ENCODE results near the gene OVOL1.

OVOL1 gene

DNA sequence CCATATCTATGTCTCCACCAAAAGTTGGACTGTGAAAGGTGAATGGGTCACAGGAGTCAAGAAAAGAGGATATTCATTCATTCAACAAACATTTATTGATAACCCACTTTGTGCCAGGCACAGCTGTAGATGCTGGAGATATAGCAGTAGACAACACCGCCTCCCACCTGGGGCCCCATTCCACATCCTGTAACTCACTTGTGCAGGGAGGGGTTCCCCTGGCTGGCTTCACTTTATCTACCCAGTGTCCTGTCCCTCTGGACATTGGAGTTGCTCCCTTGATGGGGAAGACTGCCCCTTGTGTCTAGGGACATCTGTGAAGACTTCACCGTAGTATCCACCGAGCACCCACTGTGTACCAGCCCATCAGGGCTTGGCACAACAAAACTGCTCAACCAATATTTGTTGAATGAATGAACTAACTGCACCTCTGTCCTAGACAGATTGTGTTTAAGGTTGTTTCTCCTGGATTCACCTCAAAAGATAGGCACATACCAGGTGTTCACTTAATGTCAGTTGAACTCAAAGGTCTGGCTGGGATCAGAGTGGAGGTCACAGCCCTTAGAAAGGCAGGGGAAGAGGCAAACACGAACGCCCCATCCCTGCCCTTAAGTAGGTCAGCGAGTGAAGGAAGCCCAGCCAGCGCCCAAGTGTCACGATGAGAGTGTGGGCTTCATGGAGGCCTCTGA, 1.4 kb upstream of the OVOL1 start:
- Histone ChIP-seq H3K27ac (ENCODE audit: low read depth, low read length) (no peak overlapping the region), H2AFZ (ENCODE audit: low read length, unreplicated experiment) (no peak overlapping the region), H3K36me3 (ENCODE audit: insufficient read depth, low read length) (no peaks in the 10 kb centered on the region), H3K79me2 (ENCODE audit: control insufficient read depth, insufficient read depth, low read length, unreplicated experiment) (no peaks in the 10 kb centered on the region), H3K27me3 (ENCODE audit: insufficient read depth, low read length) (peaks cover 44% of the 10 kb centered on the region), H3K4me1 (ENCODE audit: control insufficient read depth, insufficient read depth, low read length, unreplicated experiment) (peaks cover 4% of the 10 kb centered on the region), H3K4me3 (ENCODE audit: low read depth, low read length) (no peak overlapping the region)

DNA sequence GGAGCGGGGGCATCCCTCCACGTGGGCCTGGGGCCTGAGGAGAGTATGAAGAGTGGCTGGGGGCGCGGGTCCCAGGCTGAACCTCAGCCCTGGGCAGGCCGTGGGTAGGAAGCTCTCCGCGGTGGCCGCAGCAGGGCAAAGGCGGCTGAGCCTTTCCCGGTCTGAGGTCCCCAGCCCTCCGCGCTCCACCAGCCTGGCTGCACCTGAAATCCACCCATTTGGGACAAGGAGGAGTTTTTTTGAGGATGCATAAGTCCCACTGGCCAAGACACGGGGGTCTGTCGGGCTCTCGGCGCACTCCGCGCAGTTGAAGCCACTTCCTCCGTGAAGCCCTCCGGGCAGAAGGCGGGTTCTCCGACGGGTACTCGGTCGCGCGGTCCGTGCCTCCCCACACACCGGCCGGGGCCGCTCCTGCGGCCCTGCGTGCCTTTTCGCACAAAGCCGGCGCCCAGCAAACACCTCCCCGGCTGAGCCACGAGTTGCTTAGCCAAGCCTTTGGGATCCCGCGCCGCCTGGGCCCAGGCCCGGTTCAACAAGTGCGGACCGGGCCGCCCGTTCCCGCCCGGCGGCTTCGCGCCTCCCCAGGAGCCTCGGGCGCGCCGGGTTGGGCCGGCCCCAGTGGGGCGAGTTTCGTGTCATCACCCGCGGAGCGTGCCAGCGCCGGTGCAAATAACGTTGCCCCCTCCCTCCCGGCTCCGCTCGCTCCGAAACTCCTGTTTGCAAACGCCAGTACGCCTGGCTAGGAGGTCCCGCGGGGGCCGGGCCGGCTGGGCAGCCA, 666 bp upstream of the OVOL1 start:
- no peak overlapping the region for H2AFZ ChIP-seq (ENCODE audit: low read length, unreplicated experiment)
- H3K4me1 ChIP-seq (ENCODE audit: control insufficient read depth, insufficient read depth, low read length, unreplicated experiment), result peaks cover 4% of the 10 kb centered on the region
- H3K4me3 ChIP-seq (ENCODE audit: low read depth, low read length), result no peak overlapping the region
- H3K27ac ChIP-seq (ENCODE audit: low read depth, low read length), result no peak overlapping the region
- no peaks in the 10 kb centered on the region for H3K36me3 ChIP-seq (ENCODE audit: insufficient read depth, low read length)
- H3K79me2 ChIP-seq (ENCODE audit: control insufficient read depth, insufficient read depth, low read length, unreplicated experiment), result no peaks in the 10 kb centered on the region
- peaks cover 44% of the 10 kb centered on the region for H3K27me3 ChIP-seq (ENCODE audit: insufficient read depth, low read length)

- peaks cover 44% of the 10 kb centered on the region for H3K27me3 ChIP-seq (ENCODE audit: insufficient read depth, low read length)
These were observed 1.1 kb downstream of the OVOL1 start for GRCh38 chr11:65787649-65788622.

DNA sequence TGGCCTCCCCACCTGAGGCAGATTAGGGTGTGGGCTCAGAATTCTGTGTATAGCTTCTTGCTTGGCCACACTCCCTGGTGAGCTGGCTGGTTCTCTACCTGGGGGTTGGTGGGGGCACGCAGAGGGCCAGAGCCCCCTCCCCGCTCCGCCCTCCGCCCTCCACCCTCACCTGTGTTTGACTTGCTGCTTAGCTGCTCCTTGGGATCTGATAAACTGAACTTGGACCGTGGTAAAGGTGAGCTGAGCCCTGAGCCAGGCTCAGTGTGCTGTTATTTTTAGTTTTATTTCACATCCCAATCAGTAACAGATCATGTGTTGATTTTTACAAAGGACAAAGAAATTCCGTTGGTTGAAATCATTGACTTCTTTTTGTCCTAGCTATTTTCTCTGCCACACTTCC, 2.0 kb downstream of the OVOL1 start:
- no peak overlapping the region for H3K27ac ChIP-seq (ENCODE audit: low read depth, low read length)
- peaks cover 4% of the 10 kb centered on the region for H3K4me1 ChIP-seq (ENCODE audit: control insufficient read depth, insufficient read depth, low read length, unreplicated experiment)
- no peak overlapping the region for H3K4me3 ChIP-seq (ENCODE audit: low read depth, low read length)
- H3K79me2 ChIP-seq (ENCODE audit: control insufficient read depth, insufficient read depth, low read length, unreplicated experiment), result no peaks in the 10 kb centered on the region
- peaks cover 44% of the 10 kb centered on the region for H3K27me3 ChIP-seq (ENCODE audit: insufficient read depth, low read length)
- no peaks in the 10 kb centered on the region for H3K36me3 ChIP-seq (ENCODE audit: insufficient read depth, low read length)
- no peak overlapping the region for H2AFZ ChIP-seq (ENCODE audit: low read length, unreplicated experiment)

More at GRCh38 chr11:65787649-65788622, 1.1 kb downstream of the OVOL1 start:
- H3K36me3 ChIP-seq (ENCODE audit: insufficient read depth, low read length), result no peaks in the 10 kb centered on the region
- no peaks in the 10 kb centered on the region for H3K79me2 ChIP-seq (ENCODE audit: control insufficient read depth, insufficient read depth, low read length, unreplicated experiment)
- no peak overlapping the region for H3K27ac ChIP-seq (ENCODE audit: low read depth, low read length)
- peaks cover 4% of the 10 kb centered on the region for H3K4me1 ChIP-seq (ENCODE audit: control insufficient read depth, insufficient read depth, low read length, unreplicated experiment)
- no peak overlapping the region for H3K4me3 ChIP-seq (ENCODE audit: low read depth, low read length)
- H2AFZ ChIP-seq (ENCODE audit: low read length, unreplicated experiment), result no peak overlapping the region

DNA sequence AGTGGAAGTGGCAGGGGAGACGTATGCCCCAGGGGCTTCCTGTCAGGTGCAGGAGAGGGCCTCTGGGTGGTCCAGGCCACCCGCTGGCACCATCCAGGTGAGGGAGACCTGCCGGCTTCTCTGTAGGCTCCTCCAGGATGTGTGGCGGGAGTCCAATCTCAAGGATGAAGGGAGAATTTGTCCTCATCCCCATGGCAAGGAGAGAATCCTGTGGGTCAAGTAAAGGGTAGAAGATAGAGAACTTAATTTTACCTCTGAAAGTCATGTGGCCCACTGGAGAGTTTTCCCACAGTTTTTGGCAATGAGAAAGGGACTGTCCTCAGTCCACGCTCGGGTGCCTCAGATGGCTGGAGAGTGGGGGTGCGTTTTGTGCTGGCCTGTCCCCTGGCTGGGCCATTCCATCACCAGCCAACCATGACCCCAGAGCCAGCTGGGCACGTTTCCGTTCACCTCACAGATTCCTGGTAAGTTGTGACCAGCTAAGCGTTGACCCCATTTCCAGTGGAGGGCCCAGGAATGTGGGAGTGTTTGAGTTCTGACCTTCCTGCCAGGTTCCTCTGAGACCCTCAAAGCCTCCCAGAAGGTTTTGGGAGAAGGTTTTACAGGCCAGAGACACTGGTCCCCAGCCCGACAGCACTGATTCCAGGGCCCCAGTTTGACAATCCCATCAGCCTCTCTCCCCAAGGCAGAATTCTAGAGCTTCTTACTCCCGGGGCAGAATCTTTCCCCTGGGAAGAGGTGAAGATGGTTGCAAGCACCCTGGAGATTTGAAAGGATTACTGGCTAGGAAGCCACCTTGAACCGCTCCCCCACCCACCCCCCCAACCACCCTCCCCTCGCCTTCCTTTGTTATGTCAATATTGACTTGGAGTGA, 2.6 kb downstream of the OVOL1 start:
- Histone ChIP-seq H3K27me3 (ENCODE audit: insufficient read depth, low read length) (peaks cover 44% of the 10 kb centered on the region), H3K4me3 (ENCODE audit: low read depth, low read length) (no peak overlapping the region), H3K79me2 (ENCODE audit: control insufficient read depth, insufficient read depth, low read length, unreplicated experiment) (no peaks in the 10 kb centered on the region), H3K27ac (ENCODE audit: low read depth, low read length) (no peak overlapping the region), H3K4me1 (ENCODE audit: control insufficient read depth, insufficient read depth, low read length, unreplicated experiment) (peaks cover 4% of the 10 kb centered on the region), H3K36me3 (ENCODE audit: insufficient read depth, low read length) (no peaks in the 10 kb centered on the region), H2AFZ (ENCODE audit: low read length, unreplicated experiment) (no peak overlapping the region)

GRCh38 chr11:65790104-65790901, 3.4 kb downstream of the OVOL1 start:
- no peaks in the 10 kb centered on the region for H3K79me2 ChIP-seq (ENCODE audit: control insufficient read depth, insufficient read depth, low read length, unreplicated experiment)
- peaks cover 4% of the 10 kb centered on the region for H3K4me1 ChIP-seq (ENCODE audit: control insufficient read depth, insufficient read depth, low read length, unreplicated experiment)
- no peak overlapping the region for H3K4me3 ChIP-seq (ENCODE audit: low read depth, low read length)
- no peak overlapping the region for H3K27ac ChIP-seq (ENCODE audit: low read depth, low read length)
- no peak overlapping the region for H2AFZ ChIP-seq (ENCODE audit: low read length, unreplicated experiment)
- H3K27me3 ChIP-seq (ENCODE audit: insufficient read depth, low read length), result peaks cover 41% of the 10 kb centered on the region
- no peaks in the 10 kb centered on the region for H3K36me3 ChIP-seq (ENCODE audit: insufficient read depth, low read length)

DNA sequence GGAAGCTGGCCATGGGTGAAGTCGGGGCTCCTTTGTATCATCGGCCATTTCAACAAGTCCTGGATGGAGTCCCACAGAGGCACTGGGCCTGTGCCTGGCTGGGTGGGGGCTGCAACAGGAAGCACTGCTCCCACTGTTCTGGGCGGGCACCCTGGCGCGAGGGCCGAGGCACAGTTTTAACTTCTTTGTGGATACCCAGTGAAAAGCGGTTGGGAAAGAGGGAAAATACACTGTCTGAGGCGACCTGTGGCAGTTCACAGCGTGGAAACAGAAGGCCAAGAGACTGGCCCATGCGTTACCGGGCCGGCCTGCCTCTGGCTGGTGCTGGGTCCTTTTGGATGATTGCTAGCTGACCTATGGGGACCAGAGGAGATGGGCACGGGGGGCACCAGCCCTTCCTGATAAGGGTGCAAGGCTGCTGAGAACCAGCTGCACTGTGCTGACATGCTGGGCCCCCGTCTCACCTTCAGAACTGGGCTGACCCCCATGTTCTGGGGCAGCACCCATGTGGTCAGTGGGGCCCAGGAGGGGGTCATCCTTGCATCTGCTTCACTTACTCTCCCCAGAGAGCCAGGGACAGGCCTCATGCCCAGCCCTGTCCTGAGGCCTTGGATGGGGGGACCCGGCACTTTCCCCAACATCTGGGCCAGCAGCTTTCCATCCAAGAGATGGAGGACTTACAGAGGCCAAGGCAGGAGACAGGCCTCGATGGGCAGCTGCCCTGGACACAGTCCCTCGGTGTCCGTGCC, 4.2 kb downstream of the OVOL1 start:
- H3K79me2 ChIP-seq (ENCODE audit: control insufficient read depth, insufficient read depth, low read length, unreplicated experiment), result no peaks in the 10 kb centered on the region
- H2AFZ ChIP-seq (ENCODE audit: low read length, unreplicated experiment), result no peak overlapping the region
- peaks cover 33% of the 10 kb centered on the region for H3K27me3 ChIP-seq (ENCODE audit: insufficient read depth, low read length)
- no peak overlapping the region for H3K4me3 ChIP-seq (ENCODE audit: low read depth, low read length)
- H3K27ac ChIP-seq (ENCODE audit: low read depth, low read length), result no peak overlapping the region
- no peaks in the 10 kb centered on the region for H3K36me3 ChIP-seq (ENCODE audit: insufficient read depth, low read length)
- peaks cover 4% of the 10 kb centered on the region for H3K4me1 ChIP-seq (ENCODE audit: control insufficient read depth, insufficient read depth, low read length, unreplicated experiment)

DNA sequence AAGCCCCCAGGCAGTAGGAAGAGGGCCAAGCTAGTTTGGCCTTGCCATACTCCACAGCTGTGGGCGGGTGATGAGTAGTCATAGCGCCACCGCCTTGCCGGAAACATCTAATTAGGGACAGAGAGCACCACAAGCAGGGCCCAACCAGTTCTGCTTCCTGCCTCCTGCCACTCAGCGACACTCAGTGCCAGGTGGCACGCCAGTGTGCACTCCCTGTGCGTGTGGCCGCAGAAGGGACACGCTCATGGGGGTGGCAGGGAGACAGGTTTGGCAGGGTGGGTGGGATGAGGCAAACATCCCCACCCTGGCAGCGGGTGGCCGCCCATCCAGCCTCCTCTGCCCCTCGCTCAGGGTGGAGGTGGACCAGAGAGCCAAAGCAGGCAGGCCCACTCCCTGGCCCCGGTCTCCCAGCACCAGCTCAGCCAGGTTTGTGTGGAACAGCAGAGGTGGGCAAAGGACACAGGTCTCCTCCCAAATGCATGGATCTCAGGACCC, 4.9 kb downstream of the OVOL1 start:
- H3K4me3 ChIP-seq (ENCODE audit: low read depth, low read length), result no peak overlapping the region
- H3K27ac ChIP-seq (ENCODE audit: low read depth, low read length), result no peak overlapping the region
- peaks cover 4% of the 10 kb centered on the region for H3K4me1 ChIP-seq (ENCODE audit: control insufficient read depth, insufficient read depth, low read length, unreplicated experiment)
- no peaks in the 10 kb centered on the region for H3K79me2 ChIP-seq (ENCODE audit: control insufficient read depth, insufficient read depth, low read length, unreplicated experiment)
- no peaks in the 10 kb centered on the region for H3K36me3 ChIP-seq (ENCODE audit: insufficient read depth, low read length)
- H3K27me3 ChIP-seq (ENCODE audit: insufficient read depth, low read length), result peaks cover 27% of the 10 kb centered on the region
- H2AFZ ChIP-seq (ENCODE audit: low read length, unreplicated experiment), result no peak overlapping the region

DNA sequence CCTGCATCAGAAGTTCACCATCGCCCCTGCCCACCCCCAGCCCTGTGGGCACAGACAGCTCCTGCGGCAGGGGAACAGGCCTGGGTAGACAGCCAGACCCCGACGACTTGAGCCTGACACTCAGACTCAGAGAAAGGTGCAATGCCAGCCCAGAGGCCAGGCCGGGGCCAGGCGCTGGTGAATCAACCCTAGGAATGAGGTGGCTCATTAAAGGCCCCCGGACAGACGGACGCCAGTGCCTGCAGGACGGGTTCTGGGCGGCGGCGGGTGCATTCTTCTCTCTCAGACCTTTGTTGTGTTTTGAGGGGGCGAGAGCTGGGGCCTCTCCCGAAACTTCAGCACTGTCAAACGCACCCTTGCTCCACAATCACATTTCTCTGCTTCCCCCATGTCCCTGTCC, 5.6 kb downstream of the OVOL1 start:
- no peak overlapping the region for H3K27ac ChIP-seq (ENCODE audit: low read depth, low read length)

More for the DNA sequence above, 5.6 kb downstream of the OVOL1 start:
- Histone ChIP-seq H3K79me2 (ENCODE audit: control insufficient read depth, insufficient read depth, low read length, unreplicated experiment) (no peaks in the 10 kb centered on the region), H3K4me3 (ENCODE audit: low read depth, low read length) (no peak overlapping the region), H3K36me3 (ENCODE audit: insufficient read depth, low read length) (no peaks in the 10 kb centered on the region), H2AFZ (ENCODE audit: low read length, unreplicated experiment) (no peak overlapping the region), H3K4me1 (ENCODE audit: control insufficient read depth, insufficient read depth, low read length, unreplicated experiment) (peaks cover 4% of the 10 kb centered on the region), H3K27me3 (ENCODE audit: insufficient read depth, low read length) (peaks cover 22% of the 10 kb centered on the region)

All from ACC112 (cell line).